Measurements from ENCODE around the gene TMEM182. TPM values are rescaled to one million over a fixed set of nuclear protein-coding genes. Genes with fewer than 3 reads are reported as not detected.

Gene TMEM182
- total RNA-seq, 1 experiment from 2014 or later = 26.5 TPM

DNA sequence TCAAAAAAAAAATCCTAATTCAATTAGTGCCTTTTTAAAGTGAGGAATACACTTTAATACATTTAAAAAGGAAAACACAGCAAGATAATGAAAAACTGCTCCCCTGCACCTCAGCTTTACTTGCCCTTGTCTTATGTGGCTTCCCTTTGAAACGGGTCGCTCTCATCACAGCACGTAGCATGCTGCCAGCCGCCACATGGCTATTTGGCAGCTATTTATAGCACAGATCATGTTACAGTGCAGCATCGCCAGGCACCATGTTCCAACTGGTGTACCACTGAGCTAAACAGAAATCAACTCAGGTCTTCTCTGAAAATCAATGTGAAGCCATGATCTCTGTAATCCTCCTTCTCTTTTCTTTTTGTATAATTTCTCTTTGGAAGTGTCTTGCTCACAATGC is 65.1 kb downstream of the TMEM182 start:
- Histone ChIP-seq H3K4me3 (ENCODE audit: low read length) (no peak overlapping the region), H3K79me2 (ENCODE audit: low read length) (no peaks in the 10 kb centered on the region), H3K9me3 (ENCODE audit: low read length) (no peaks in the 10 kb centered on the region), H3K36me3 (ENCODE audit: insufficient read depth, low read length) (no peaks in the 10 kb centered on the region), H3K4me2 (ENCODE audit: low read depth, low read length, poor library complexity, severe bottlenecking) (peak overlapping the region; percentile 22), H3K27ac (ENCODE audit: low read length) (no peak overlapping the region), H3K4me1 (ENCODE audit: low read length) (peaks cover 11% of the 10 kb centered on the region), H2AFZ (ENCODE audit: low read length) (no peak overlapping the region), H4K20me1 (ENCODE audit: insufficient read depth, low read depth, low read length) (no peaks in the 10 kb centered on the region), H3K9me2 (replicated peaks; ENCODE audit: insufficient read depth, low read length) (no peaks in the 10 kb centered on the region), H3K27me3 (ENCODE audit: low read length) (no peaks in the 10 kb centered on the region), H3K9ac (ENCODE audit: low read length) (no peak overlapping the region)
- DNase-seq = peak; percentile 51

DNA sequence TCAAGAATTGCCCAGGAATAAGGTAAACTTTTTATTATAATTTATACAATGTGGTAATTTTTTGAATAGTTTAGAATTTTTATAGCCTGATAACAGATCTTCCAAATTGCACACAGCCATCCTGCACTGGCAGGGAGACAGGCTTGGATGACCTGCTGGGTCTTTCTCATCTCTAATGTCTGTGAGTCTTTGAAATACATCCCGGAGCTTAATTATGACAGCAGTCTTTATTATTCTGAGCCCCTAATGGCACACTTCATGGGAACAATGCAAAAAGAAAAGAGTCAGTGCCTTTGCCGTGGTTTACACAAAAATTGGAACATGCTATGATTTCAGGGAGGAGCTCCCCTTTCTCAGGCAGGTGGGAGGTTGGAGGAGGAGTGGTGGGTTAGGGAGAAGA is 71.0 kb downstream of the TMEM182 start:
- no peaks in the 10 kb centered on the region for H3K27me3 ChIP-seq (ENCODE audit: low read length)
- H3K36me3 ChIP-seq (ENCODE audit: insufficient read depth, low read length) = no peaks in the 10 kb centered on the region
- no peak overlapping the region for H3K4me3 ChIP-seq (ENCODE audit: low read length)
- H3K4me2 ChIP-seq (ENCODE audit: low read depth, low read length, poor library complexity, severe bottlenecking) = no peak overlapping the region
- H3K79me2 ChIP-seq (ENCODE audit: low read length) = no peaks in the 10 kb centered on the region
- H2AFZ ChIP-seq (ENCODE audit: low read length) = no peak overlapping the region
- H3K9ac ChIP-seq (ENCODE audit: low read length) = no peak overlapping the region
- no peaks in the 10 kb centered on the region for H3K4me1 ChIP-seq (ENCODE audit: low read length)
- no peaks in the 10 kb centered on the region for H3K9me2 ChIP-seq (replicated peaks; ENCODE audit: insufficient read depth, low read length)
- H3K9me3 ChIP-seq (ENCODE audit: low read length) = no peaks in the 10 kb centered on the region
- no peak for DNase-seq
- H3K27ac ChIP-seq (ENCODE audit: low read length) = no peak overlapping the region
- 0 out of 2 replicates have a peak, but pooled peaks cover 5% of the 10 kb centered on the region for H4K20me1 ChIP-seq (ENCODE audit: insufficient read depth, low read depth, low read length)

DNA sequence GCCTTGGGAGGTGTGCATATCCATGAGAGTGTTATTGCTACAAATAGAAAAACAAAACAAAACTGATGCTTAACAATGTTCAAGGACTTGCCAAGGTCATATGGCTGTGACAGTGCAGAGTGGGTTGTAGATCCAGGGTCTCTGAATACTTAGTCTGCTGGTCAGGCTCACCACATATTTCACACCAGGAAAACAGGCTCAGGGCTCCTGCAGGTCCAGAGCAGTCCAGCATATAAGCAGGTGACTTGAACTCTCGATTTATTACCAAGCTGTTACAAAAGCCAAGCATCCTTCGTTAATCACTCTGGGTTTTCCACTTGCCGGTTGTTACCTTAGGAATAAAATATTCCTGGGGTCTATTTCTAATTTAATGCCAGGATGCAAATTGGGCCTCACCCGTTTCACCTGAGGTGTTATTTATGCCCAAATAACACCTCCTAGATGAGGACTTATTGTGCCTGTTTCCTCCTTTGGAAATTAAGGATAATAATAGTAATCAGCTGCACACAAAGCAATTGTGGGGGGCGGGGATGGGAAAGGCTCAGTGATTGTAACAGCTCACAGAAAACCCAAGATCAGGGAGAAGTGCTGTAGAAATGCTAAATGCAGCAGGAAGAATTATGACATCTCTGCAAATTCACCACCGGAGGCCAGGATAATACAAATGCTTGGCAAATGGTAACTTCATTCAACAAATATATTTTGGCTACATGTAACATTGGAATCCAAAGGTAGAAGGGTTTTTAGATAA is 72.9 kb downstream of the TMEM182 start:
- no peak for DNase-seq
- H3K9ac ChIP-seq (ENCODE audit: low read length) = no peak overlapping the region
- no peaks in the 10 kb centered on the region for H3K79me2 ChIP-seq (ENCODE audit: low read length)

DNA sequence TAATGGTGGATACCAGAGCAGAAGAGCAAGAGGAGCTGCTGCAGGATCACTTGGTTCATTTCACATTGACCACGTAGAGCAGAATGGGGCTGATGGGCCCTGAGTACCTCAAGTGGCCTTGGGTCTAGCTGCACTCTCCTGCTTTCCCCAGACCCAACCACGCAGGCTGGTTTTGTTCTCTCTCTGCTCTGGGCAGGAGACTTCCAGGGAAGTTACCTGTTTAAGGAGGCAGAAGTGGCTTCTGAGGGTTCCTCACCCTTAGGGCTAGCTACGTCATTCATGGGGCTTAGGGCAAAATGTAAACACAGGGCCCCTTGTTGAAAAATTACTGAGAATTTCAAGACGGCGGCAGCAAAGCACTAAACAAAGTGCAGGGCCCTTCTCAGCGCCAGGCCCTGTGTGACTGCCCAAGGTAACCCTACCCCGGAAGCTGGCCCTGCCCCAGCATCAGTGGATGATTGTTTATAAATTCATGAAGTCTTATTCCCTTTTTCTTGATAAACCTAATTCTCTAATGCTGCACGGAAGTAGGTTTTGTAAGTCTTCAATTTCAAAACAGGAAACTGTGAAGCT is 75.9 kb downstream of the TMEM182 start:
- H3K4me2 ChIP-seq (ENCODE audit: low read depth, low read length, poor library complexity, severe bottlenecking) = no peak overlapping the region
- H3K9me3 ChIP-seq (ENCODE audit: low read length) = no peaks in the 10 kb centered on the region
- H3K79me2 ChIP-seq (ENCODE audit: low read length) = no peaks in the 10 kb centered on the region
- no peaks in the 10 kb centered on the region for H3K4me1 ChIP-seq (ENCODE audit: low read length)
- H3K9ac ChIP-seq (ENCODE audit: low read length) = no peak overlapping the region
- H3K36me3 ChIP-seq (ENCODE audit: insufficient read depth, low read length) = no peaks in the 10 kb centered on the region
- no peaks in the 10 kb centered on the region for H3K9me2 ChIP-seq (replicated peaks; ENCODE audit: insufficient read depth, low read length)
- H4K20me1 ChIP-seq (ENCODE audit: insufficient read depth, low read depth, low read length) = peaks cover 5% of the 10 kb centered on the region; the same call in 1 of the 2 replicates
- no peak overlapping the region for H3K4me3 ChIP-seq (ENCODE audit: low read length)
- DNase-seq = no peak
- H3K27me3 ChIP-seq (ENCODE audit: low read length) = no peaks in the 10 kb centered on the region
- no peak overlapping the region for H3K27ac ChIP-seq (ENCODE audit: low read length)
- no peak overlapping the region for H2AFZ ChIP-seq (ENCODE audit: low read length)

More for the DNA sequence above, 72.9 kb downstream of the TMEM182 start:
- no peaks in the 10 kb centered on the region for H3K36me3 ChIP-seq (ENCODE audit: insufficient read depth, low read length)
- H3K27ac ChIP-seq (ENCODE audit: low read length) = no peak overlapping the region
- no peak overlapping the region for H2AFZ ChIP-seq (ENCODE audit: low read length)
- H3K9me2 ChIP-seq (replicated peaks; ENCODE audit: insufficient read depth, low read length) = no peaks in the 10 kb centered on the region
- no peaks in the 10 kb centered on the region for H3K4me1 ChIP-seq (ENCODE audit: low read length)
- H3K27me3 ChIP-seq (ENCODE audit: low read length) = no peaks in the 10 kb centered on the region
- H3K4me3 ChIP-seq (ENCODE audit: low read length) = no peak overlapping the region
- no peaks in the 10 kb centered on the region for H3K9me3 ChIP-seq (ENCODE audit: low read length)
- no peak overlapping the region for H3K4me2 ChIP-seq (ENCODE audit: low read depth, low read length, poor library complexity, severe bottlenecking)
- H4K20me1 ChIP-seq (ENCODE audit: insufficient read depth, low read depth, low read length) = peaks cover 5% of the 10 kb centered on the region; the same call in 1 of the 2 replicates

DNA sequence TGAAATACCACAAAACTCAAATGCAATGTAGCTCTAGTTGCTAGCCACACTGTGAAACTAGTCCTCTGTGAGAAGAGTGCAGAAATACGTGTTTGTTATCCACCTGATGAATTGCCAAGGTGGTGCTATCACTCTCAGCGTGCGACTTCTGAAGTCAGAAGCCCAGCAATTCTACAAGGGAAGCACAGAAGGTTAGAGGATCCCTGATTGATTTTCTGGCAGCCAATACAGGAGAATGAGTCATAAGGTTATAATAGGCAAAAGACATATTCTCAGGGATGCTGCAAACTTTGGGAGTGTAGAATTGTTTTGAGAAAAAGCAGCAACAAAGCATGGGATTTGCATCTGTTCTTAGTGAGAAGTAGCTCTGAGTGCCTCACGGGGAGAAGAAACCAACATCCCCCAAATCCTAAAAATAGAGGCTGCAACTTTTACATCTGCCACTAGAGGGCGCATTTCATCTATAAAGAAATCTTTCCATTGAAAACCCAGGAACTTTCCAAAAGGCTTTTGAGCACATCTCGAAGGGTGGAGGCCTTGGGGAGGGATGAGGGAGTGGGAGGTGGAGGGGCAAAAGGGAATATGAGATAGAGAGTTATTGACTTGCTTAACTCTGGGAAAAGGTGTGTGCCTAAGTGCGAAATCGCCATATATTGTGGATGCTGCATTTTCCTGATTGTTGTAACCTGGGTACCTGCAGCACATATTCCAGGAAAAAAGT is 78.0 kb downstream of the TMEM182 start:
- Histone ChIP-seq H3K36me3 (ENCODE audit: insufficient read depth, low read length) (no peaks in the 10 kb centered on the region), H3K9me2 (replicated peaks; ENCODE audit: insufficient read depth, low read length) (no peaks in the 10 kb centered on the region), H3K4me2 (ENCODE audit: low read depth, low read length, poor library complexity, severe bottlenecking) (no peak overlapping the region), H3K9ac (ENCODE audit: low read length) (no peak overlapping the region), H3K27me3 (ENCODE audit: low read length) (no peaks in the 10 kb centered on the region), H3K27ac (ENCODE audit: low read length) (no peak overlapping the region), H3K4me1 (ENCODE audit: low read length) (no peaks in the 10 kb centered on the region), H3K4me3 (ENCODE audit: low read length) (no peak overlapping the region), H2AFZ (ENCODE audit: low read length) (no peak overlapping the region), H3K9me3 (ENCODE audit: low read length) (no peaks in the 10 kb centered on the region), H3K79me2 (ENCODE audit: low read length) (no peaks in the 10 kb centered on the region), H4K20me1 (ENCODE audit: insufficient read depth, low read depth, low read length) (peaks cover 5% of the 10 kb centered on the region; the same call in 1 of the 2 replicates)
- peak; percentile 81 for DNase-seq

DNA sequence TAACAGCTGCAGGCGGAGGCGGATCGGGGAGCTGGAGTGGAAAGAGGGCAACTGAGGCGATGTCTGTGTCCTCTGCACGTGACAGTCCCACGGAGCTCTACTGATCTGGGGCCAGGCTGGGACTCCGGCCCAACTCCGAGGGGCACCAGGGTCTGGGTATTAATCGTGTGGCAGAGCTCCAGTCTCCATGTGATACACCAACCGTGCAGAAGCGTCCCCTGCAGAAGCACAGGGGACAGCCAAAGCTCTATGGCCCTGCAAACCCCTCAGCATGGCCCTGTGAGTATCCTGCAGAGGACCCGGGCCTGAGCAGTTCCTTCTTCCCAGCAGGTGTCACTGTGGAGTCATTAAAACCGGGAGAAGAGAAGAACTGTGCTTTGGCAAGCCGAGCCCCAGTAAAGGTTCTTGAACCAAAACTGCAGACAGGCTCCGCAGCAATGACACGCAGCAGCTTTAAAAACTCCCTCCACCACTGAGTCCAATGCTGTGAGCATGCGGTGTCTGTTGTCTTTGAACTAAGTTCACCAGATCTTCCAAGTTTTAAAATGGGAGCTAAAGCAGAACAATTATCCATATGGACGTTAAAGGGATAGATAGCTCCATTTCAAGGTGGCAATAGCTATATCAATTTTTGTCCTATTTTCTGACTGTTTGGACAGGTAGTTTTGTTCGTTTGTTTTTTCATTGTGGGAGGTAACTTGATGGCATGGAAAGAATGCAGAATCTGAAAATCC is 79.4 kb downstream of the TMEM182 start:
- H3K27me3 ChIP-seq (ENCODE audit: low read length) = no peaks in the 10 kb centered on the region
- peak; percentile 82 for DNase-seq

DNA sequence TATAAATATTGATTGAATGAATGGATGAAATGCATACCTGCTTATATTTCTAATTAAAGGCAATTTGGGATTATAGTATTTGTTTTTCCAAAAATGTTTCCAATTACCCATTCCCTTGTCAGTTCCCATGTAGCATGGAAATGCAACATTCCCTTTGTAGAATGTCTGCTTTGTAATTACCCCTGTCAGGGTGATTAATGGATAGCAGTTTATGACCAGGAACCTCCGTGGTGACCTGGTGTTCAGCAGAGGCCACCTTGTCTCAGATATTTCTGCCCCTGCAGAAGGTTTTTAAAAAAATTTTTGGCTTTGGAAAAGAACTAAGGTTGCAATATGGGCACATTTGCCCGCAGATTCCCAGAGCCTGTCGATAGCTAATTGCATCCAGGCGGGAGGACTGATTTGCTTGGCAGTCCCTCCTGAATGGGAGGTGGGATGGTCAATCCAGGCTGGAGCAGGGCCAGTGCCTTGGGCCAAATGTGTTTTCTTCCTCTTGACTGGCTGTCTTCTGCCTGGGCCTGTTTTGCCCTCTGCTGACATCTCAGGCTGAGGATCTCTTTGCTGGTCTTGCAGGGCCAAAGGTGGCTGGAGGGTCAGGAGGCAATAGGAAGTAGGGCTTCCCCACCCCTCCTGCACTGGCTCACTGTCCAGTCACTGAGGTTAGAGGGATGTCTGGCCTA is 82.1 kb downstream of the TMEM182 start:
- H3K4me3 ChIP-seq (ENCODE audit: low read length) = no peak overlapping the region
- no peaks in the 10 kb centered on the region for H3K4me1 ChIP-seq (ENCODE audit: low read length)
- H3K27me3 ChIP-seq (ENCODE audit: low read length) = no peaks in the 10 kb centered on the region
- no peak overlapping the region for H3K4me2 ChIP-seq (ENCODE audit: low read depth, low read length, poor library complexity, severe bottlenecking)
- no peak overlapping the region for H3K9ac ChIP-seq (ENCODE audit: low read length)
- H4K20me1 ChIP-seq (ENCODE audit: insufficient read depth, low read depth, low read length) = no peaks in the 10 kb centered on the region; the same call in 1 of the 2 replicates
- H3K36me3 ChIP-seq (ENCODE audit: insufficient read depth, low read length) = no peaks in the 10 kb centered on the region
- H3K9me3 ChIP-seq (ENCODE audit: low read length) = no peaks in the 10 kb centered on the region
- DNase-seq = no peak
- H3K79me2 ChIP-seq (ENCODE audit: low read length) = no peaks in the 10 kb centered on the region
- H3K27ac ChIP-seq (ENCODE audit: low read length) = no peak overlapping the region
- H2AFZ ChIP-seq (ENCODE audit: low read length) = no peak overlapping the region
- H3K9me2 ChIP-seq (replicated peaks; ENCODE audit: insufficient read depth, low read length) = no peaks in the 10 kb centered on the region

More for the DNA sequence above, 79.4 kb downstream of the TMEM182 start:
- no peak overlapping the region for H3K27ac ChIP-seq (ENCODE audit: low read length)
- H3K36me3 ChIP-seq (ENCODE audit: insufficient read depth, low read length) = no peaks in the 10 kb centered on the region
- no peaks in the 10 kb centered on the region for H3K9me2 ChIP-seq (replicated peaks; ENCODE audit: insufficient read depth, low read length)
- H3K9me3 ChIP-seq (ENCODE audit: low read length) = no peaks in the 10 kb centered on the region
- H2AFZ ChIP-seq (ENCODE audit: low read length) = no peak overlapping the region
- H3K4me1 ChIP-seq (ENCODE audit: low read length) = no peaks in the 10 kb centered on the region
- no peak overlapping the region for H3K9ac ChIP-seq (ENCODE audit: low read length)
- H4K20me1 ChIP-seq (ENCODE audit: insufficient read depth, low read depth, low read length) = peaks cover 5% of the 10 kb centered on the region; the same call in 1 of the 2 replicates
- no peak overlapping the region for H3K4me2 ChIP-seq (ENCODE audit: low read depth, low read length, poor library complexity, severe bottlenecking)
- no peak overlapping the region for H3K4me3 ChIP-seq (ENCODE audit: low read length)
- no peaks in the 10 kb centered on the region for H3K79me2 ChIP-seq (ENCODE audit: low read length)

All from Karpas-422 (cell line).